Measurements from ENCODE around the gene CRIM1.

The CRIM1 gene

GRCh38 chr2:36414307-36414706 lies 58.7 kb downstream of the CRIM1 start:
- H4K91ac ChIP-seq (ENCODE audit: low read depth, low read length, poor library complexity): no peak overlapping the region
- H3K9ac ChIP-seq (ENCODE audit: low read depth, low read length, poor library complexity): no peak overlapping the region
- H3K36me3 ChIP-seq (replicated peaks in 1 of 2; ENCODE audit: control insufficient read depth in 2 of 2, insufficient read depth in 2 of 2, low read length in 2 of 2): no peaks in the 10 kb centered on the region
- H3K79me1 ChIP-seq (ENCODE audit: low read depth, low read length): no peaks in the 10 kb centered on the region
- DNase-seq (ENCODE audit: low spot score): no peak
- no peaks in the 10 kb centered on the region for H3K9me3 ChIP-seq (replicated peaks in 1 of 2; ENCODE audit: control insufficient read depth in 2 of 2, insufficient read depth in 1 of 2, low read depth in 1 of 2, low read length in 2 of 2)
- H3K4ac ChIP-seq (ENCODE audit: low read length): no peak overlapping the region
- no peak overlapping the region for H2BK15ac ChIP-seq (ENCODE audit: low read length)
- no peak overlapping the region for H2BK120ac ChIP-seq (ENCODE audit: low read depth, low read length)
- H3K27ac ChIP-seq (replicated peaks; ENCODE audit: low read length): no peak overlapping the region
- no peak overlapping the region for H3K18ac ChIP-seq (ENCODE audit: low read length)
- H2BK5ac ChIP-seq (ENCODE audit: low read length): no peak overlapping the region
- H2AFZ ChIP-seq (ENCODE audit: low read length): no peak overlapping the region
- H2BK12ac ChIP-seq (ENCODE audit: low read length): no peak overlapping the region
- no peak overlapping the region for H3K4me3 ChIP-seq (ENCODE audit: low read length in 2 of 2)
- no peak overlapping the region for H4K8ac ChIP-seq (ENCODE audit: low read depth, low read length)
- H3K23ac ChIP-seq (ENCODE audit: low read depth, low read length, poor library complexity): no peak overlapping the region
- no peak overlapping the region for H2AK5ac ChIP-seq (ENCODE audit: low read depth, low read length)
- no peak overlapping the region for H3K4me2 ChIP-seq (ENCODE audit: insufficient read depth, low read length, poor library complexity, severe bottlenecking)
- H3K14ac ChIP-seq (ENCODE audit: low read length): no peak overlapping the region
- no CpG with 5 or more reads among the region's 4 CpGs for WGBS, 2 donors (ENCODE audit: extremely low coverage in 2 of 2, insufficient read length in 2 of 2, insufficient replicate concordance in 1 of 2)
- H3K27me3 ChIP-seq (ENCODE audit: control insufficient read depth in 3 of 3, insufficient read depth in 3 of 3, low read depth in 1 of 3, low read length in 3 of 3): no peaks in the 10 kb centered on the region
- peaks cover 0 to 2% of the 10 kb centered on the region in 2 donors for H3K4me1 ChIP-seq (ENCODE audit: control insufficient read depth in 2 of 2, insufficient read depth in 1 of 2, low read depth in 1 of 2, low read length in 2 of 2)

GRCh38 chr2:36415381-36416022 lies 59.9 kb downstream of the CRIM1 start:
- no peak overlapping the region for H4K91ac ChIP-seq (ENCODE audit: low read depth, low read length, poor library complexity)
- H3K27ac ChIP-seq (replicated peaks; ENCODE audit: low read length): no peak overlapping the region
- H3K4me2 ChIP-seq (ENCODE audit: insufficient read depth, low read length, poor library complexity, severe bottlenecking): no peak overlapping the region
- H2BK120ac ChIP-seq (ENCODE audit: low read depth, low read length): no peak overlapping the region
- H3K9me3 ChIP-seq (replicated peaks in 1 of 2; ENCODE audit: control insufficient read depth in 2 of 2, insufficient read depth in 1 of 2, low read depth in 1 of 2, low read length in 2 of 2): no peaks in the 10 kb centered on the region
- H3K18ac ChIP-seq (ENCODE audit: low read length): no peak overlapping the region
- H2BK12ac ChIP-seq (ENCODE audit: low read length): no peak overlapping the region
- H4K8ac ChIP-seq (ENCODE audit: low read depth, low read length): no peak overlapping the region
- H3K9ac ChIP-seq (ENCODE audit: low read depth, low read length, poor library complexity): no peak overlapping the region
- H3K79me1 ChIP-seq (ENCODE audit: low read depth, low read length): peaks cover under 1% of the 10 kb centered on the region
- no peak overlapping the region for H2BK5ac ChIP-seq (ENCODE audit: low read length)
- H3K27me3 ChIP-seq (ENCODE audit: control insufficient read depth in 3 of 3, insufficient read depth in 3 of 3, low read depth in 1 of 3, low read length in 3 of 3): no peaks in the 10 kb centered on the region
- peaks cover 0 to 4% of the 10 kb centered on the region in 2 donors for H3K4me1 ChIP-seq (ENCODE audit: control insufficient read depth in 2 of 2, insufficient read depth in 1 of 2, low read depth in 1 of 2, low read length in 2 of 2)
- no CpG with 5 or more reads among the region's 6 CpGs for WGBS, 2 donors (ENCODE audit: extremely low coverage in 2 of 2, insufficient read length in 2 of 2, insufficient replicate concordance in 1 of 2)
- no peak overlapping the region for H2AFZ ChIP-seq (ENCODE audit: low read length)
- H2BK15ac ChIP-seq (ENCODE audit: low read length): no peak overlapping the region
- H3K23ac ChIP-seq (ENCODE audit: low read depth, low read length, poor library complexity): no peak overlapping the region
- H3K4ac ChIP-seq (ENCODE audit: low read length): no peak overlapping the region
- no peaks in the 10 kb centered on the region for H3K36me3 ChIP-seq (replicated peaks in 1 of 2; ENCODE audit: control insufficient read depth in 2 of 2, insufficient read depth in 2 of 2, low read length in 2 of 2)
- H3K14ac ChIP-seq (ENCODE audit: low read length): no peak overlapping the region
- H3K4me3 ChIP-seq (ENCODE audit: low read length in 2 of 2): no peak overlapping the region
- DNase-seq (ENCODE audit: low spot score): no peak
- no peak overlapping the region for H2AK5ac ChIP-seq (ENCODE audit: low read depth, low read length)

GRCh38 chr2:36416370-36417165 lies 61.0 kb downstream of the CRIM1 start:
- no peak for DNase-seq (ENCODE audit: low spot score)
- no peak overlapping the region for H3K9ac ChIP-seq (ENCODE audit: low read depth, low read length, poor library complexity)
- no peak overlapping the region for H2BK15ac ChIP-seq (ENCODE audit: low read length)
- no peak overlapping the region for H3K4me3 ChIP-seq (ENCODE audit: low read length in 2 of 2)
- no peak overlapping the region for H2BK120ac ChIP-seq (ENCODE audit: low read depth, low read length)
- H3K4ac ChIP-seq (ENCODE audit: low read length): no peak overlapping the region
- no peaks in the 10 kb centered on the region for H3K36me3 ChIP-seq (replicated peaks in 1 of 2; ENCODE audit: control insufficient read depth in 2 of 2, insufficient read depth in 2 of 2, low read length in 2 of 2)
- no peak overlapping the region for H3K23ac ChIP-seq (ENCODE audit: low read depth, low read length, poor library complexity)
- no peak overlapping the region for H4K91ac ChIP-seq (ENCODE audit: low read depth, low read length, poor library complexity)
- peaks cover 0 to 7% of the 10 kb centered on the region in 2 donors for H3K4me1 ChIP-seq (ENCODE audit: control insufficient read depth in 2 of 2, insufficient read depth in 1 of 2, low read depth in 1 of 2, low read length in 2 of 2)
- H2BK12ac ChIP-seq (ENCODE audit: low read length): no peak overlapping the region
- no peak overlapping the region for H2AK5ac ChIP-seq (ENCODE audit: low read depth, low read length)
- no peak overlapping the region for H4K8ac ChIP-seq (ENCODE audit: low read depth, low read length)
- no CpG with 5 or more reads among the region's 8 CpGs for WGBS, 2 donors (ENCODE audit: extremely low coverage in 2 of 2, insufficient read length in 2 of 2, insufficient replicate concordance in 1 of 2)
- no peaks in the 10 kb centered on the region for H3K9me3 ChIP-seq (replicated peaks in 1 of 2; ENCODE audit: control insufficient read depth in 2 of 2, insufficient read depth in 1 of 2, low read depth in 1 of 2, low read length in 2 of 2)
- H3K14ac ChIP-seq (ENCODE audit: low read length): no peak overlapping the region
- H3K27me3 ChIP-seq (ENCODE audit: control insufficient read depth in 3 of 3, insufficient read depth in 3 of 3, low read depth in 1 of 3, low read length in 3 of 3): no peaks in the 10 kb centered on the region
- H3K4me2 ChIP-seq (ENCODE audit: insufficient read depth, low read length, poor library complexity, severe bottlenecking): no peak overlapping the region
- no peak overlapping the region for H3K27ac ChIP-seq (replicated peaks; ENCODE audit: low read length)
- no peak overlapping the region for H3K18ac ChIP-seq (ENCODE audit: low read length)
- no peak overlapping the region for H2AFZ ChIP-seq (ENCODE audit: low read length)
- peaks cover 2% of the 10 kb centered on the region for H3K79me1 ChIP-seq (ENCODE audit: low read depth, low read length)
- H2BK5ac ChIP-seq (ENCODE audit: low read length): no peak overlapping the region

DNA sequence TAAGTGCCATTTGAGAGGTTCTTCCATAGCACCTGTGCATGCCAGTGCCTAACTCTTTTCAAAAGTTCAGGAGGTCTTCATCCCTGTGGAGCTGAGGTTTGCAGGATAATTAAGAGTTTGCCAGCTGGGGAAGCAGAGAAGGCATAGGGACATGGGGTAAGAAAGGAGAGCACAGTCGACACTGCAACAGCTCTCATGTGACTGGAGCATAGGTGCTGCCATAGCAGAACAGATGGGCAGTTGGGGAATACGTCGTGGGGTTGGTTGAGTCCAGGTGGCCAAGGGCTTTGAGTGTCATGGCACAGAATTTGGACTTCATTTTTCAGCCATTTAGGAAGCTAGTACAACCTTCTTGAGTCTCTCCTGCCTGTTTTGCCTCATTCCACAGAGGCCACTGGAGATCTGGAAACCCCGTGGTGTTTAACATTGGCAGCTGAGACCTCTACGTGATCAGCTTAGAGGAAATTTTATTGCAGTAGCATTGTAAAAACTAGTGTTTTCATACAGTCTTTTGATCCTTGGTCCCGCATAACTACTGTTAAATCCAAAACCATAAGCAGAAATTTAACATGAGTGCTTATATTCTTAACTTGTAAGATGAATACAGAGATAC lies 65.1 kb downstream of the CRIM1 start:
- Histone ChIP-seq H3K4me2 (ENCODE audit: insufficient read depth, low read length, poor library complexity, severe bottlenecking) (no peak overlapping the region), H2BK5ac (ENCODE audit: low read length) (no peak overlapping the region), H3K18ac (ENCODE audit: low read length) (no peak overlapping the region), H3K79me1 (ENCODE audit: low read depth, low read length) (peaks cover 6% of the 10 kb centered on the region), H3K4me1 (ENCODE audit: control insufficient read depth in 2 of 2, insufficient read depth in 1 of 2, low read depth in 1 of 2, low read length in 2 of 2) (peaks cover 0 to 7% of the 10 kb centered on the region in 2 donors), H3K4ac (ENCODE audit: low read length) (no peak overlapping the region), H3K23ac (ENCODE audit: low read depth, low read length, poor library complexity) (no peak overlapping the region), H2AFZ (ENCODE audit: low read length) (no peak overlapping the region), H4K8ac (ENCODE audit: low read depth, low read length) (no peak overlapping the region), H3K27ac (replicated peaks; ENCODE audit: low read length) (no peak overlapping the region), H3K36me3 (replicated peaks in 1 of 2; ENCODE audit: control insufficient read depth in 2 of 2, insufficient read depth in 2 of 2, low read length in 2 of 2) (peaks cover 0 to 2% of the 10 kb centered on the region in 2 donors), H3K27me3 (ENCODE audit: control insufficient read depth in 3 of 3, insufficient read depth in 3 of 3, low read depth in 1 of 3, low read length in 3 of 3) (no peaks in the 10 kb centered on the region), H4K91ac (ENCODE audit: low read depth, low read length, poor library complexity) (no peak overlapping the region), H2BK12ac (ENCODE audit: low read length) (no peak overlapping the region), H2BK15ac (ENCODE audit: low read length) (no peak overlapping the region), H3K14ac (ENCODE audit: low read length) (no peak overlapping the region), H2BK120ac (ENCODE audit: low read depth, low read length) (no peak overlapping the region), H3K9ac (ENCODE audit: low read depth, low read length, poor library complexity) (no peak overlapping the region), H2AK5ac (ENCODE audit: low read depth, low read length) (no peak overlapping the region), H3K4me3 (ENCODE audit: low read length in 2 of 2) (no peak overlapping the region), H3K9me3 (replicated peaks in 1 of 2; ENCODE audit: control insufficient read depth in 2 of 2, insufficient read depth in 1 of 2, low read depth in 1 of 2, low read length in 2 of 2) (no peaks in the 10 kb centered on the region)
- no peak for DNase-seq (ENCODE audit: low spot score)
- no CpG with 5 or more reads among the region's 6 CpGs for WGBS, 2 donors (ENCODE audit: extremely low coverage in 2 of 2, insufficient read length in 2 of 2, insufficient replicate concordance in 1 of 2)
